HL-60 (cell line): ENCODE data around the gene MACROD2.

Experiments
- DNase-seq, 2 experiments: peaks; one replicate each; pipeline ENCODE4 v3.0.0-alpha.2; 2010 to 2020; ENCODE audit warnings: low read depth in 1 of 2, low spot score in 1 of 2
- H3K27ac ChIP-seq: fragments of 250-450 bp; sonication (Bioruptor Pico); replicated peaks from 2 replicates; pipeline ENCODE4 v1.5.1; 2020; ENCODE audit warnings: mild to moderate bottlenecking, moderate library complexity
- H3K27me3 ChIP-seq: fragments of 250-450 bp; sonication (Bioruptor Pico); 2 replicates; pipeline ENCODE4 v1.5.1; 2021; ENCODE audit warnings: mild to moderate bottlenecking, moderate library complexity; ENCODE audit not compliant: insufficient read depth, poor library complexity, severe bottlenecking
- H3K4me3 ChIP-seq: replicated peaks from 2 replicates; pipeline ENCODE4 v1.5.1; 2011; ENCODE audit warnings: mild to moderate bottlenecking, control low read depth, low read length; ENCODE audit not compliant: insufficient read depth
- GABPA ChIP-seq: IDR thresholded peaks from 2 replicates; pipeline ENCODE4 v1.6.1; 2012; ENCODE audit warnings: low read depth
- POLR2AphosphoS5 ChIP-seq: IDR thresholded peaks from 2 replicates; pipeline ENCODE4 v1.6.1; 2012; ENCODE audit warnings: low read depth
- REST ChIP-seq: IDR thresholded peaks from 2 replicates; pipeline ENCODE4 v1.6.1; 2012; ENCODE audit warnings: low read depth; ENCODE audit not compliant: insufficient replicate concordance
- SPI1 ChIP-seq: IDR thresholded peaks from 2 replicates; pipeline ENCODE4 v1.6.1; 2012; ENCODE audit warnings: low read depth, mild to moderate bottlenecking, borderline replicate concordance
- TF ChIP-seq, protein P1 (sequence below): IDR thresholded peaks from one replicate; pipeline ENCODE4 v1.5.1; 2011; ENCODE audit warnings: low read length, control low read depth, inconsistent platforms; ENCODE audit not compliant: insufficient read depth

MACROD2 gene

DNA sequence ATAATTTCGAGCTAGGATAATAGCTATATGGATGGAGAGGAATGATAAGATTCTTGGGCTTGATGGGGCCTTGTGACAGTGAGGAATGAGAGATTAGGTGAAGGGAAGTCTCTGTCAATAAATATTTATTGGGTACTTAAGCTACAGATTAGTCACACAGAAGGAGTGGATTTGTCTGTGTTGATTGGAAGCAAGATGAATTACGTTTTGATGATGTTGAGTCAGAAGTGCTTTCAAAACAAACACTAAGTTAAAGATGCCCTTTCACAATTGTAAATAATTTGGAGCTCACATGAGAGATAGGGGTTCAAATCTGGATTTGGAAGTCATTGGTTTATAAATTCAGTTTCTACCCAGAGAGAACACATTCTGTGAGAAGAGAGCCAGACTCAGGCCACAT, 1743.7 kb downstream of the MACROD2 start:
- DNase-seq = no peak
- Histone ChIP-seq H3K4me3 (no peak overlapping the region), H3K27me3 (no peaks in the 10 kb centered on the region), H3K27ac (no peak overlapping the region)
- TF ChIP-seq REST (no peak), POLR2AphosphoS5 (no peak), SPI1 (no peak), GABPA (no peak)
- TF ChIP-seq, protein P1, sequence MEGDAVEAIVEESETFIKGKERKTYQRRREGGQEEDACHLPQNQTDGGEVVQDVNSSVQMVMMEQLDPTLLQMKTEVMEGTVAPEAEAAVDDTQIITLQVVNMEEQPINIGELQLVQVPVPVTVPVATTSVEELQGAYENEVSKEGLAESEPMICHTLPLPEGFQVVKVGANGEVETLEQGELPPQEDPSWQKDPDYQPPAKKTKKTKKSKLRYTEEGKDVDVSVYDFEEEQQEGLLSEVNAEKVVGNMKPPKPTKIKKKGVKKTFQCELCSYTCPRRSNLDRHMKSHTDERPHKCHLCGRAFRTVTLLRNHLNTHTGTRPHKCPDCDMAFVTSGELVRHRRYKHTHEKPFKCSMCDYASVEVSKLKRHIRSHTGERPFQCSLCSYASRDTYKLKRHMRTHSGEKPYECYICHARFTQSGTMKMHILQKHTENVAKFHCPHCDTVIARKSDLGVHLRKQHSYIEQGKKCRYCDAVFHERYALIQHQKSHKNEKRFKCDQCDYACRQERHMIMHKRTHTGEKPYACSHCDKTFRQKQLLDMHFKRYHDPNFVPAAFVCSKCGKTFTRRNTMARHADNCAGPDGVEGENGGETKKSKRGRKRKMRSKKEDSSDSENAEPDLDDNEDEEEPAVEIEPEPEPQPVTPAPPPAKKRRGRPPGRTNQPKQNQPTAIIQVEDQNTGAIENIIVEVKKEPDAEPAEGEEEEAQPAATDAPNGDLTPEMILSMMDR = no peak

GRCh38 chr20:15740046-15740775, 1744.9 kb downstream of the MACROD2 start:
- TF ChIP-seq, protein P1 = no peak
- no peak for TF ChIP-seq SPI1
- TF ChIP-seq GABPA = no peak
- TF ChIP-seq POLR2AphosphoS5 = no peak
- no peak for TF ChIP-seq REST
- Histone ChIP-seq H3K27me3 (no peaks in the 10 kb centered on the region), H3K4me3 (no peak overlapping the region), H3K27ac (no peak overlapping the region)
- no peak for DNase-seq

GRCh38 chr20:15742087-15742486, 1746.8 kb downstream of the MACROD2 start:
- no peak overlapping the region for H3K27ac ChIP-seq

More at GRCh38 chr20:15742087-15742486, 1746.8 kb downstream of the MACROD2 start:
- no peak for DNase-seq
- Histone ChIP-seq H3K4me3 (no peak overlapping the region), H3K27me3 (no peaks in the 10 kb centered on the region)
- no peak for TF ChIP-seq REST
- TF ChIP-seq, protein P1 = no peak
- no peak for TF ChIP-seq GABPA
- no peak for TF ChIP-seq POLR2AphosphoS5
- no peak for TF ChIP-seq SPI1
